Endothelial cell of umbilical vein (primary cell): Measurements from ENCODE around the gene TMEM164. TPM values are rescaled to one million over a fixed set of nuclear protein-coding genes. Genes with fewer than 3 reads are reported as not detected.

ENCODE experiments used
- BruUV-seq: library from RNA; stranded (reverse); fragments of 400-500 nt; replicated peaks from 2 replicates; lab custom pipeline; 2021; lab: Mats Ljungman, UMichigan
- CTCF ChIA-PET: fragments of 300-600, 350-600 bp; sonication (Branson Sonifier 250); formaldehyde crosslinking; loops from one replicate; lab custom pipeline; 2021; ENCODE audit warnings: antibody characterized with exemption, inconsistent platforms; lab: Charles Lee
- POLR2A ChIA-PET: fragments of 300-600, 350-600 bp; sonication (Branson Sonifier 250); formaldehyde crosslinking; loops from one replicate; lab custom pipeline; 2021; ENCODE audit warnings: antibody characterized with exemption, inconsistent platforms; lab: Charles Lee
- DNase-seq: peaks from one replicate; pipeline ENCODE4 v3.0.0-alpha.2; 2011; ENCODE audit warnings: low read depth, low spot score
- FAIRE-seq: peaks from 2 replicates; lab custom pipeline; 2011; peaks lifted over from hg19 to GRCh38; lab: Jason Lieb, UNC
- H2AFZ ChIP-seq: 2 replicates; pipeline ENCODE4 v1.6.0; 2012; ENCODE audit warnings: low read depth, low read length, control low read depth, inconsistent platforms
- H3K27ac ChIP-seq: 2 replicates; pipeline ENCODE4 v1.5.1; 2011; ENCODE audit warnings: low read depth, mild to moderate bottlenecking, control low read depth, low read length, moderate library complexity; ENCODE audit not compliant: insufficient read depth
- H3K27me3 ChIP-seq, 2 experiments: 2 replicates each; pipeline versions ENCODE4 v1.6.0 to v1.6.1; 2011; ENCODE audit warnings: low read length in 2 of 2, mixed read lengths in 1 of 2; ENCODE audit not compliant: control insufficient read depth in 2 of 2, insufficient read depth in 2 of 2
- H3K36me3 ChIP-seq, 2 experiments: 2 replicates in 1 of 2; 3 replicates in 1 of 2; pipeline ENCODE4 v1.5.1; 2011; ENCODE audit warnings: low read length in 2 of 2, mild to moderate bottlenecking in 1 of 2, moderate library complexity in 1 of 2; ENCODE audit not compliant: control insufficient read depth in 2 of 2, insufficient read depth in 2 of 2; ENCODE audit errors: extremely low read depth in 1 of 2
- H3K4me1 ChIP-seq: 3 replicates; pipeline ENCODE4 v1.5.1; 2011; ENCODE audit warnings: mild to moderate bottlenecking, low read length; ENCODE audit not compliant: control insufficient read depth, insufficient read depth; ENCODE audit errors: extremely low read depth
- H3K4me2 ChIP-seq: 2 replicates; pipeline ENCODE4 v1.6.1; 2011; ENCODE audit warnings: low read length, control low read depth, mixed read lengths; ENCODE audit not compliant: insufficient read depth
- H3K4me3 ChIP-seq, 3 experiments: fragments of 200-600 bp in 1 of 3; sonication (generic), shearing (Covaris generic) in 1 of 3; replicated peaks in 1 of 3; 2 replicates each; pipeline ENCODE4 v1.5.1; 2011 to 2016; ENCODE audit warnings: control low read depth in 3 of 3, low read length in 3 of 3, mild to moderate bottlenecking in 2 of 3, inconsistent platforms in 1 of 3, low read depth in 1 of 3, moderate library complexity in 1 of 3; ENCODE audit not compliant: insufficient read depth in 1 of 3
- H3K79me2 ChIP-seq: 2 replicates; pipeline ENCODE4 v1.6.0; 2012; ENCODE audit warnings: low read length, inconsistent platforms; ENCODE audit not compliant: control insufficient read depth, insufficient read depth
- H3K9ac ChIP-seq: replicated peaks from 2 replicates; pipeline ENCODE3; 2011; ENCODE audit warnings: low read length, control low read depth; ENCODE audit not compliant: insufficient read depth; ENCODE audit errors: extremely low read depth
- H3K9me1 ChIP-seq: replicated peaks from 3 replicates; pipeline ENCODE4 v1.6.0; 2011; ENCODE audit warnings: mild to moderate bottlenecking, low read length; ENCODE audit not compliant: control insufficient read depth, insufficient read depth; ENCODE audit errors: extremely low read depth
- H3K9me3 ChIP-seq: replicated peaks from 2 replicates; pipeline ENCODE4 v1.5.1; 2012; ENCODE audit warnings: low read length, inconsistent platforms; ENCODE audit not compliant: control insufficient read depth, insufficient read depth
- H4K20me1 ChIP-seq: replicated peaks from 2 replicates; pipeline ENCODE3; 2011; ENCODE audit warnings: mild to moderate bottlenecking, low read length; ENCODE audit not compliant: control insufficient read depth, insufficient read depth; ENCODE audit errors: extremely low read depth
- CTCF ChIP-seq, 2 donors: IDR thresholded peaks; 1 replicate in 1 of 2; 2 replicates in 1 of 2; pipeline ENCODE4 v1.5.1; 2011; ENCODE audit warnings: low read length in 2 of 2, mild to moderate bottlenecking in 2 of 2, moderate library complexity in 2 of 2, control low read depth in 1 of 2, inconsistent platforms in 1 of 2, low read depth in 1 of 2; ENCODE audit not compliant: insufficient read depth in 1 of 2; ENCODE audit errors: extremely low read depth in 1 of 2
- EZH2 ChIP-seq: IDR thresholded peaks from 2 replicates; pipeline ENCODE4 v1.6.1; 2012; ENCODE audit warnings: borderline replicate concordance, low read depth, mild to moderate bottlenecking, moderate library complexity, low read length, inconsistent platforms; ENCODE audit not compliant: severe bottlenecking
- FOS ChIP-seq: IDR thresholded peaks from 2 replicates; pipeline ENCODE4 v1.6.1; 2011; ENCODE audit warnings: mild to moderate bottlenecking, low read length, moderate library complexity, borderline replicate concordance; ENCODE audit not compliant: insufficient read depth
- GATA2 ChIP-seq: IDR thresholded peaks from 2 replicates; pipeline ENCODE4 v1.7.0; 2011; ENCODE audit warnings: low read depth, mild to moderate bottlenecking, moderate library complexity, mixed read lengths, low read length; ENCODE audit not compliant: insufficient read length, insufficient read depth
- JUN ChIP-seq: IDR thresholded peaks from 2 replicates; pipeline ENCODE4 v1.6.1; 2011; ENCODE audit warnings: borderline replicate concordance, low read depth; ENCODE audit not compliant: insufficient read length, insufficient read depth
- MAX ChIP-seq: IDR thresholded peaks from 2 replicates; pipeline ENCODE4 v1.6.1; 2011; ENCODE audit not compliant: insufficient read depth, insufficient read length
- MYC ChIP-seq: IDR thresholded peaks from one replicate; pipeline ENCODE4 v1.6.1; 2011; ENCODE audit warnings: mild to moderate bottlenecking, low read depth, low read length
- POLR2A ChIP-seq: IDR thresholded peaks from 2 replicates; pipeline ENCODE4 v1.6.1; 2012; ENCODE audit warnings: low read depth, mild to moderate bottlenecking, control low read depth, low read length
- POLR2AphosphoS5 ChIP-seq: IDR thresholded peaks from 2 replicates; pipeline ENCODE4 v1.6.1; 2012; ENCODE audit warnings: low read depth, mild to moderate bottlenecking, control low read depth, low read length, moderate library complexity; ENCODE audit not compliant: insufficient read depth
- dilution Hi-C: fragments of 300-500 bp; cut with MboI; formaldehyde crosslinking; loops from one replicate; pipeline ENCODE4 v1.15.0; 2019; ENCODE audit warnings: low sequenced_read_pairs; ENCODE audit not compliant: extremely low pct_ligation_motif_present
- intact Hi-C: fragments of 100-400 bp; cut with micrococcal nuclease; formaldehyde crosslinking; loops from one replicate; pipeline ENCODE4 v1.10.0; 2022
- polyA plus RNA-seq, 4 experiments: library from polyadenylated mRNA; depleted of rRNA in 3 of 4; stranded (reverse) in 3 of 4; unstranded in 1 of 4; fragments of >200 nt; gene quantifications; 2 replicates each; pipeline versions ENCODE4 v1.2.1 to v1.2.3, GENCODE V29; 2011 to 2012; ENCODE audit warnings: missing spikeins in 1 of 4
- total RNA-seq: library from RNA; stranded (reverse); gene quantifications from 2 replicates; pipeline ENCODE4 v1.2.3, GENCODE V29; 2021

TMEM164 gene
- total and polyA plus RNA-seq, 2 donors (not counting 3 experiments of a cell fraction or from before 2014, with no cell fraction given), result 12.8 to 22.2 TPM

- no peak for TF ChIP-seq CTCF (IDR thresholded peaks at IDR 0.05; ENCODE audit: extremely low read depth in 1 of 2, insufficient read depth in 1 of 2, low read depth in 1 of 2, low read length in 2 of 2)
- no peak for TF ChIP-seq MYC
- TF ChIP-seq POLR2AphosphoS5, result no peak
- no peak for TF ChIP-seq POLR2A
- TF ChIP-seq JUN, result no peak
- no peak for TF ChIP-seq FOS
- no peak for TF ChIP-seq GATA2
- no peak for TF ChIP-seq EZH2
- TF ChIP-seq MAX, result no peak
- no peaks in the 10 kb centered on the region for H3K36me3 ChIP-seq
- no peaks in the 10 kb centered on the region for H3K79me2 ChIP-seq
- no peak overlapping the region for H3K4me2 ChIP-seq
- no peaks in the 10 kb centered on the region for H3K9me3 ChIP-seq
- no peaks in the 10 kb centered on the region for H3K27me3 ChIP-seq
- POLR2A ChIA-PET, result no interaction called here
- H3K4me3 ChIP-seq, result no peak overlapping the region
- H3K4me1 ChIP-seq, result no peaks in the 10 kb centered on the region
- no peak overlapping the region for H3K9ac ChIP-seq
- H2AFZ ChIP-seq, result no peak overlapping the region
- H4K20me1 ChIP-seq, result no peaks in the 10 kb centered on the region
- BruUV-seq, result no TSS peak
- dilution Hi-C loops (no loop called here), intact Hi-C loops (no loop called here)
- no peak overlapping the region for H3K27ac ChIP-seq
- no peaks in the 10 kb centered on the region for H3K9me1 ChIP-seq
- DNase-seq (no peak), FAIRE-seq (no peak)
- CTCF ChIA-PET, result no interaction called here
Observed at GRCh38 chrX:110097920-110098319, 95.0 kb downstream of the TMEM164 start.
